T-helper 2 cell treated with Interferon-gamma antibody and Interleukin-4, amounts not matched to agents 100 ng/mL and 5 ng/mL, for 36 hours (primary cell): Measurements from ENCODE around the gene SEPTIN5. TPM values are rescaled to one million over a fixed set of nuclear protein-coding genes. Genes with fewer than 3 reads are reported as not detected.

ENCODE experiments used
- intact Hi-C: fragments of 100-400 bp; cut with micrococcal nuclease; formaldehyde crosslinking; loops from one replicate; pipeline ENCODE4 v1.15.1; 2023
- total RNA-seq: library from RNA; stranded (reverse); gene quantifications from 2 replicates; pipeline ENCODE4 v1.2.3, GENCODE V29; 2022

The SEPTIN5 gene
- total RNA-seq, 1 donor from 2014 or later: not detected

GRCh38 chr22:19732403-19733113, 18.3 kb downstream of the SEPTIN5 start:
- intact Hi-C loops: no loop called here

- intact Hi-C loops: no loop called here
Observed at GRCh38 chr22:19733755-19734154, 19.5 kb downstream of the SEPTIN5 start.

- intact Hi-C loops: no loop called here
Observed at GRCh38 chr22:19734163-19734562, 19.9 kb downstream of the SEPTIN5 start.

- intact Hi-C loops: no loop called here
Observed at GRCh38 chr22:19734837-19735382, 20.6 kb downstream of the SEPTIN5 start.

- intact Hi-C loops: no loop called here
Observed at GRCh38 chr22:19735665-19736510, 21.6 kb downstream of the SEPTIN5 start.

- intact Hi-C loops: no loop called here
Observed at GRCh38 chr22:19737846-19738663, 23.8 kb downstream of the SEPTIN5 start.

GRCh38 chr22:19738664-19739447, 24.6 kb downstream of the SEPTIN5 start:
- intact Hi-C loops: no loop called here

GRCh38 chr22:19739448-19739895, 25.2 kb downstream of the SEPTIN5 start:
- intact Hi-C loops: no loop called here

GRCh38 chr22:19739911-19740449, 25.7 kb downstream of the SEPTIN5 start:
- intact Hi-C loops: no loop called here

GRCh38 chr22:19740586-19740985, 26.3 kb downstream of the SEPTIN5 start:
- intact Hi-C loops: no loop called here

- intact Hi-C loops: no loop called here
Observed at GRCh38 chr22:19741053-19741452, 26.8 kb downstream of the SEPTIN5 start.

- intact Hi-C loops: no loop called here
Observed at GRCh38 chr22:19742160-19743066, 28.1 kb downstream of the SEPTIN5 start.

- intact Hi-C loops: no loop called here
Observed at GRCh38 chr22:19743081-19743480, 28.8 kb downstream of the SEPTIN5 start.

GRCh38 chr22:19743651-19744050, 29.3 kb downstream of the SEPTIN5 start:
- intact Hi-C loops: no loop called here

GRCh38 chr22:19744350-19745006, 30.2 kb downstream of the SEPTIN5 start:
- intact Hi-C loops: no loop called here

GRCh38 chr22:19745155-19746101, 31.1 kb downstream of the SEPTIN5 start:
- intact Hi-C loops: no loop called here

- intact Hi-C loops: no loop called here
Observed at GRCh38 chr22:19746726-19747125, 32.4 kb downstream of the SEPTIN5 start.

GRCh38 chr22:19747551-19747950, 33.2 kb downstream of the SEPTIN5 start:
- intact Hi-C loops: no loop called here
